ENCODE results near the gene CHIT1. TPM values are rescaled to one million over a fixed set of nuclear protein-coding genes. Genes with fewer than 3 reads are reported as not detected.

The CHIT1 gene
- total RNA-seq, 1 experiment from 2014 or later = not detected

DNA sequence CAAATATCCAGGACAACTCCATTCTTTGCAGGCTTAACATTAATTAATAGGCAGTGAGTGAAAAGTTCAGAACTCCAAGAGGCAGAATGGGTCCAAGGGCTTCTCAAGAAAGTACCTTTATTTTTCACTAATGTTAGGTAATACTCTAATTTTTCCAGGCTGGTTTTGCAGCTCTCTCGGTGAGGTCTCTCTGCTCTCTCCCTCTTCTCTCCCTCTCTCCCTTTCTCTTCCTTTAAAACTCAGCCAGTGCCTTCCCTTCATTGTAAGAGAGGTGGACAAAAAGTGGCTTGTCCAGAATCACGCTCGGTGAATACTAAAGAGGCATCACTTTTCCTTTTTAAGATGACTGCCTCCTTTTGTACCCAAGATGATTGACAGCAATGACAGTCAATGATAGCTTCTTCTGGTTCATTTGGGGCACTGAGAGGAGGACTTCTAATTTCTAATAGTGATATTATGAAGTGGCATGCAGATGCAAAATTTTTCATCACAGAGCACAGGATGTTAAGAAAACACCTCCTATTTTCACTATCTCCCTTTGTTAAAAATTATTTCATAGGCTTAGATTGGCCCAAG lies 41.7 kb downstream of the CHIT1 start:
- no TSS peak for BruUV-seq (replicated peaks)
- DNase-seq (ENCODE audit: low read depth, low spot score) (no peak), ATAC-seq (no peak)
- POLR2A ChIA-PET = no interaction called here
- intact Hi-C loops (cut with micrococcal nuclease; ENCODE audit: unreplicated experiment) (no loop called here), in situ Hi-C loops (cut with HindIII; ENCODE audit: low pct_unique_long_range_greater_than_20kb, low sequenced_read_pairs) (no loop called here)
- Histone ChIP-seq H3K4me1 (ENCODE audit: control insufficient read depth, insufficient read depth, low read length) (no peaks in the 10 kb centered on the region), H3K9me3 (ENCODE audit: control insufficient read depth, insufficient read depth, low read depth, low read length) (no peaks in the 10 kb centered on the region), H3K36me3 (ENCODE audit: control insufficient read depth, insufficient read depth, low read length) (no peaks in the 10 kb centered on the region), H3K27ac (ENCODE audit: low read length) (no peak overlapping the region), H3K27me3 (ENCODE audit: control insufficient read depth, insufficient read depth, low read length) (peaks cover 2% of the 10 kb centered on the region; the same call in 1 of the 2 replicates), H3K4me3 (ENCODE audit: low read depth in 2 of 2, low read length in 2 of 2) (no peak overlapping the region)
- CTCF ChIA-PET = no interaction called here
- TF ChIP-seq REST (IDR thresholded peaks at IDR 0.05; ENCODE audit: insufficient read depth in 1 of 2, low read depth in 2 of 2, low read length in 1 of 2) (no peak), POLR2AphosphoS5 (IDR thresholded peaks at IDR 0.05; ENCODE audit: low read depth, low read length) (no peak), SIN3A (IDR thresholded peaks at IDR 0.05; ENCODE audit: borderline replicate concordance, insufficient read depth, low read depth, low read length) (no peak), TCF7L2 (IDR thresholded peaks at IDR 0.05; ENCODE audit: low read depth, low read length) (no peak)
- TF ChIP-seq, protein P1, sequence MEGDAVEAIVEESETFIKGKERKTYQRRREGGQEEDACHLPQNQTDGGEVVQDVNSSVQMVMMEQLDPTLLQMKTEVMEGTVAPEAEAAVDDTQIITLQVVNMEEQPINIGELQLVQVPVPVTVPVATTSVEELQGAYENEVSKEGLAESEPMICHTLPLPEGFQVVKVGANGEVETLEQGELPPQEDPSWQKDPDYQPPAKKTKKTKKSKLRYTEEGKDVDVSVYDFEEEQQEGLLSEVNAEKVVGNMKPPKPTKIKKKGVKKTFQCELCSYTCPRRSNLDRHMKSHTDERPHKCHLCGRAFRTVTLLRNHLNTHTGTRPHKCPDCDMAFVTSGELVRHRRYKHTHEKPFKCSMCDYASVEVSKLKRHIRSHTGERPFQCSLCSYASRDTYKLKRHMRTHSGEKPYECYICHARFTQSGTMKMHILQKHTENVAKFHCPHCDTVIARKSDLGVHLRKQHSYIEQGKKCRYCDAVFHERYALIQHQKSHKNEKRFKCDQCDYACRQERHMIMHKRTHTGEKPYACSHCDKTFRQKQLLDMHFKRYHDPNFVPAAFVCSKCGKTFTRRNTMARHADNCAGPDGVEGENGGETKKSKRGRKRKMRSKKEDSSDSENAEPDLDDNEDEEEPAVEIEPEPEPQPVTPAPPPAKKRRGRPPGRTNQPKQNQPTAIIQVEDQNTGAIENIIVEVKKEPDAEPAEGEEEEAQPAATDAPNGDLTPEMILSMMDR (IDR thresholded peaks at IDR 0.05) = no peak

DNA sequence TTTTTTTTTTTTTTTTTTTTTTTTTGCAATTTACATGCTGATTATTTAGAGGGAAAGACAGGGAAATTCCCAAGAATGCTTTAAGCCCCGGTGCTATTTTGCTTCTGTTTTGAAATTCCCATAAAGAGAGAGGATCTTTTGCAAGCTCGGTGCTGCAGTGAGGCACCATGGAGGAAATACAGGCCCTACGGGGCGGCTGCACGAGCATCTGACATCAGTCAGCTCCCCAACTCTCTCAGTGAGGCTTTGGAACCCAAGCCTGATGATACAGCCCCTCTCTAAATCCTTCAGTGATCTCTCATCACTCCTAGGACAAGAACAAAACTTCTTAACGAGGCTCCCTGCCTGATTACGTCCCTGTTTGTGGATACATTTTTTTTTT lies 42.2 kb downstream of the CHIT1 start:
- no peak for DNase-seq (ENCODE audit: low read depth, low spot score)
- H3K27me3 ChIP-seq (ENCODE audit: control insufficient read depth, insufficient read depth, low read length) = peaks cover 2% of the 10 kb centered on the region; the same call in 1 of the 2 replicates
- H3K27ac ChIP-seq (ENCODE audit: low read length) = no peak overlapping the region
- ChIA-PET POLR2A (no interaction called here), CTCF (no interaction called here)
- no peak overlapping the region for H3K4me3 ChIP-seq (ENCODE audit: low read depth in 2 of 2, low read length in 2 of 2)
- in situ Hi-C loops (cut with HindIII; ENCODE audit: low pct_unique_long_range_greater_than_20kb, low sequenced_read_pairs) (no loop called here), intact Hi-C loops (cut with micrococcal nuclease; ENCODE audit: unreplicated experiment) (no loop called here)
- H3K9me3 ChIP-seq (ENCODE audit: control insufficient read depth, insufficient read depth, low read depth, low read length) = no peaks in the 10 kb centered on the region
- ATAC-seq = no peak
- no peaks in the 10 kb centered on the region for H3K4me1 ChIP-seq (ENCODE audit: control insufficient read depth, insufficient read depth, low read length)
- H3K36me3 ChIP-seq (ENCODE audit: control insufficient read depth, insufficient read depth, low read length) = no peaks in the 10 kb centered on the region
- no TSS peak for BruUV-seq (replicated peaks)
- TF ChIP-seq REST (IDR thresholded peaks at IDR 0.05; ENCODE audit: insufficient read depth in 1 of 2, low read depth in 2 of 2, low read length in 1 of 2) (no peak), POLR2AphosphoS5 (IDR thresholded peaks at IDR 0.05; ENCODE audit: low read depth, low read length) (no peak), TCF7L2 (IDR thresholded peaks at IDR 0.05; ENCODE audit: low read depth, low read length) (no peak), SIN3A (IDR thresholded peaks at IDR 0.05; ENCODE audit: borderline replicate concordance, insufficient read depth, low read depth, low read length) (no peak)
- TF ChIP-seq, protein P1 (IDR thresholded peaks at IDR 0.05) = no peak

Data from Panc1 (cell line).